Erythroblast (primary cell): ENCODE data around the gene COL11A1.

ENCODE experiments used
- GATA1 ChIP-seq: IDR thresholded peaks from 2 replicates; pipeline ENCODE4 v1.6.1; 2011; ENCODE audit warnings: low read depth, mild to moderate bottlenecking, control low read depth, low read length, moderate library complexity
- POLR2A ChIP-seq: IDR thresholded peaks from 2 replicates; pipeline ENCODE4 v1.6.1; 2011; ENCODE audit warnings: mild to moderate bottlenecking, low read length

GRCh38 chr1:103063921-103064320 is 44.4 kb downstream of the COL11A1 start:
- TF ChIP-seq POLR2A (no peak), GATA1 (no peak)
